Adipose tissue (tissue), 3 donors: ENCODE results near the gene ADRA2B. TPM values are rescaled to one million over a fixed set of nuclear protein-coding genes. Genes with fewer than 3 reads are reported as not detected.

Experiments
- H3K27ac ChIP-seq: one replicate; pipeline ENCODE4 v1.5.1; 2013; ENCODE audit warnings: low read depth, low read length
- WGBS, 3 donors: extraction: QIAGEN DNeasy Blood & Tissue Kit; methylation state at CpG; one replicate each; pipeline ENCODE4 v1.1.7; 2013; 5-methylcytosine and 5-hydroxymethylcytosine counted together
- polyA plus RNA-seq, 3 donors: library from polyadenylated mRNA; stranded (reverse); fragments of 200-250 nt; gene quantifications; one replicate each; pipeline ENCODE4 v1.2.3, GENCODE V29; 2013
- donor health status: healthy with polysubstance abuse.
- donor health status: Bipolar disorder and iron deficiency.
- donor health status: healthy.

The ADRA2B gene
- polyA plus RNA-seq, 3 donors = 0.35 to 2.6 (median 0.98) TPM

GRCh38 chr2:96140941-96141623 is 24.7 kb upstream of the ADRA2B start:
- WGBS, 3 donors = 90 to 93% (median 92%) methylated on average over 11 to 13 of the region's 13 CpGs

DNA sequence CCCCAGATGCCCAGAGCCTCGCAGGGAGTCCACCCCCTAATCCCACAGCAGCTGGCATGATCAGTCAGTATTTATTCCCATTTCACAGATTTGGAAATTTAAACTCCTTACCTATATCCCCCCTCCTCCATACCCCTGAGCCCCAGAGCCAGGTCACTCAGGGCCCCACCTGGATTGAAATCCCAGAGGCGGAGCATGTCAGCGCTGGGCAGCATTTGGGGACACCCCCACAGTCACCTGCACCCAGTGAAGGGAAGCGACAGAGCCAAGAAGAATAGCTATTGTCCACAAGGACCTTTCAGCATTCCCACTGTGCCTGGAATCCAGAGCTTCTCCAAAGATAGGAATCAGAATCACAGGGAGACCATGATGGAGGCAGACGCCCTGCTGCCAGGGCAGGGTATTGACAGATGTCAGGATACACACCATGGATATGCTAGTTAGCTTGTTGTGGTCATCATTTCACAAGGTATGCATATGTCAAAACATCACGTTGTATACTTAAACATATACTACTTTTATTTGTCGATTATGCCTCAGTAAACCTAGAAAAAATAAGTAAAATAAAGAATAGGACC is 22.9 kb upstream of the ADRA2B start:
- no peak overlapping the region for H3K27ac ChIP-seq
- 80 to 88% (median 86%) methylated on average over 7 of the region's 7 CpGs for WGBS, 3 donors

More at GRCh38 chr2:96140941-96141623, 24.7 kb upstream of the ADRA2B start:
- no peak overlapping the region for H3K27ac ChIP-seq

GRCh38 chr2:96138179-96139145 is 22.1 kb upstream of the ADRA2B start, which contains the start of gene ASTL:
ASTL (minus strand) TSS chr2:96138502; CDS start chr2:96138436, 66 bp downstream.
- 9 to 25% (median 17%) methylated on average over 17 of the region's 17 CpGs for WGBS, 3 donors

GRCh38 chr2:96137321-96138178 is 21.2 kb upstream of the ADRA2B start:
- WGBS, 3 donors = 79 to 84% (median 82%) methylated on average over 14 to 15 of the region's 15 CpGs
- no peak overlapping the region for H3K27ac ChIP-seq

More at GRCh38 chr2:96138179-96139145, 22.1 kb upstream of the ADRA2B start, which contains the start of gene ASTL:
- no peak within 1 kb of the TSS for H3K27ac ChIP-seq

GRCh38 chr2:96136129-96136720 is 19.9 kb upstream of the ADRA2B start:
- no peak overlapping the region for H3K27ac ChIP-seq
- 84 to 88% (median 88%) methylated on average over 8 of the region's 8 CpGs for WGBS, 3 donors

DNA sequence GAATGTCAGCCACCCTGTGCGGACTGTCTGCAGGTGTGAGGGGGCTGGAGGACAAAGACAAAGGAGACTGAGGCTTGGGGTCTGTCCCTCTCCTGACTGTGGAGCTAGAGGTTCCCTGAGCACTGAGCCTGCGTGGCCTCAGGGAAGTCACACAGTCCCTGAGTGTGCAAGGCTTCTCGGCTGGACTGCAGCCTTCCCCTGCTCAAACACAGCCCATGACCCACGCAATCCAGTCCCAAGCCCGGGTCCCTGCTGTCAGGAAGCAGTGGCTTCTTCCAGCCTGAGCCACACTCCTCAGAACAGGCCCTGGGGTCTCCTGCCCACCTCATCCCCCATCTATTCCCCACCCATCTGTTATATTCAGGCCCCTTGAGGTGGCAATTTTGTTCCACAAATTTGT is 19.2 kb upstream of the ADRA2B start:
- 78 to 89% (median 82%) methylated on average over 5 of the region's 5 CpGs for WGBS, 3 donors
- no peak overlapping the region for H3K27ac ChIP-seq

DNA sequence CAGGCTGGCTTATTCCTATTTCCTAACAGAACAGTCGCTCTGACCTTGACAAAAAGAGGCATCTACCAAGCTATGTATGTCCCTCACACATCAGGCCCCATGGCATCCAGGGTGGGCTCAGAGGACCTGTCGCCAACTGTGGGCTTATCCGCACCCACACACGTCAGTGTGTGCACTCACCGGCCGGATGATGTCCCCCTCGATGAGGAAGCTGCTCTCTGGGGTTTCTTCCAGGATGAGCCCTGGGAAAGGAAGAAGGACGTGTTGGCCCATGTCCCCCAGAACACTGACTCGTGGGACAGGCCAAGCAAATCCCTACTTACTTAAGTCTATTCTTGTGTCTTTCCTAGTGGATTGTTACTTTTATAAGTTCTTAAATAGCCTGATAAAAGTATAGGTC is 18.8 kb upstream of the ADRA2B start:
- 81 to 89% (median 81%) methylated on average over 9 of the region's 9 CpGs for WGBS, 3 donors

GRCh38 chr2:96134421-96134820 is 18.1 kb upstream of the ADRA2B start:
- 76 to 89% (median 87%) methylated on average over 11 of the region's 11 CpGs for WGBS, 3 donors
- no peak overlapping the region for H3K27ac ChIP-seq

More for the DNA sequence above, 18.8 kb upstream of the ADRA2B start:
- no peak overlapping the region for H3K27ac ChIP-seq

- WGBS, 3 donors = 90 to 92% (median 92%) methylated on average over 26 of the region's 26 CpGs
- H3K27ac ChIP-seq = no peak overlapping the region
Observed at GRCh38 chr2:96131813-96132745, 15.7 kb upstream of the ADRA2B start.

- WGBS, 3 donors = 79 to 89% (median 84%) methylated on average over 10 of the region's 10 CpGs
- H3K27ac ChIP-seq = no peak overlapping the region
Observed at GRCh38 chr2:96131152-96131812, 14.9 kb upstream of the ADRA2B start.

- no peak overlapping the region for H3K27ac ChIP-seq
- WGBS, 3 donors = 89 to 97% (median 95%) methylated on average over 4 of the region's 4 CpGs
Observed at GRCh38 chr2:96130483-96130882, 14.1 kb upstream of the ADRA2B start.

DNA sequence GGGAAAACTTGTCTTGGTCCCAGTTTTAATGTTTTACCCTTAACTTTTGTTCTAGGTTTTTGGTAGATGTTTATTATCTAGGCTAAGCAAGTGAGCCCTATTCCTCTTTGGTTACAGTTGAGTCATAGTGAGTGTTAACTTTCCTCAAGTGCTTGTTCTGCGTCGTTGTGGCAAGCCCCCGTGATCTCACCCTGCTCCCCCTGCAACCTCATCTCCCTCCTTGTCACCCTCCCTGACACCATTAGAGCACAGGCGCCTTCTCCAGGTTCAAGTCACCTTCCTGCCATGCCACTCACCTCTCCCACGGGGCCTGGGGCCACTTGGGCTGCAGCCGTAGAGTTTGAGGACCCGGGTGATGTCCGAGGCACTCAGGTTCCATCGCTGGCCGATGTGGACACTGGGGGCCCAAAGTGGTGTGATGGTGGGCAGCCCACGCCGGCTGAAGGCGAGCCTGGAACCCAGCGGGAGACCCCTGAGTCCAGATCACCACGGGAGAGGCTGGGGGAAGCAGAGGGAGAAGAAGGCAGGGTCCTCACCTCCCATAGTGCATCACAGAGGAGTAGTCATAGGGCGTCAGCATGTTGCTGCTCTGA is 13.3 kb upstream of the ADRA2B start:
- WGBS, 3 donors = 87 to 91% (median 87%) methylated on average over 16 of the region's 16 CpGs
- no peak overlapping the region for H3K27ac ChIP-seq

DNA sequence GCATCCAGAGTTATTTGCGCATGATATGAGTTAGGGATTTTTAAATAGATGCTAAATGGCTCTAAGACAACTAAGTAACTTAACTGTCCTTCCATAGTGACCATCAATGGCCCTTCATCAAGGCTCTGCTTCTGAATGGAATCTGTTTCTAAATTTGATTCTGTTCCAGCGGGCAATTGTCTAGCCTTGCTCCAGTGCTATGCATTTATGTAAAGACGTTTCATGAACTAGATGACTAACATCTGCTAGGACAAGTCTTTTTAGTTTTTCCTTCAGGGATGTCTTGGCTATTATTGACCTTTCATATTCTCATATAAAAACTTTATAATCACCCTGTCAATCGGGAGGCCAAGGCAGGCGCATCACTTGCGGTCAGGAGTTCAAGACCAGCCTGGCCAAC is 12.1 kb upstream of the ADRA2B start:
- no peak overlapping the region for H3K27ac ChIP-seq
- WGBS, 3 donors = 85 to 91% (median 87%) methylated on average over 6 of the region's 6 CpGs

DNA sequence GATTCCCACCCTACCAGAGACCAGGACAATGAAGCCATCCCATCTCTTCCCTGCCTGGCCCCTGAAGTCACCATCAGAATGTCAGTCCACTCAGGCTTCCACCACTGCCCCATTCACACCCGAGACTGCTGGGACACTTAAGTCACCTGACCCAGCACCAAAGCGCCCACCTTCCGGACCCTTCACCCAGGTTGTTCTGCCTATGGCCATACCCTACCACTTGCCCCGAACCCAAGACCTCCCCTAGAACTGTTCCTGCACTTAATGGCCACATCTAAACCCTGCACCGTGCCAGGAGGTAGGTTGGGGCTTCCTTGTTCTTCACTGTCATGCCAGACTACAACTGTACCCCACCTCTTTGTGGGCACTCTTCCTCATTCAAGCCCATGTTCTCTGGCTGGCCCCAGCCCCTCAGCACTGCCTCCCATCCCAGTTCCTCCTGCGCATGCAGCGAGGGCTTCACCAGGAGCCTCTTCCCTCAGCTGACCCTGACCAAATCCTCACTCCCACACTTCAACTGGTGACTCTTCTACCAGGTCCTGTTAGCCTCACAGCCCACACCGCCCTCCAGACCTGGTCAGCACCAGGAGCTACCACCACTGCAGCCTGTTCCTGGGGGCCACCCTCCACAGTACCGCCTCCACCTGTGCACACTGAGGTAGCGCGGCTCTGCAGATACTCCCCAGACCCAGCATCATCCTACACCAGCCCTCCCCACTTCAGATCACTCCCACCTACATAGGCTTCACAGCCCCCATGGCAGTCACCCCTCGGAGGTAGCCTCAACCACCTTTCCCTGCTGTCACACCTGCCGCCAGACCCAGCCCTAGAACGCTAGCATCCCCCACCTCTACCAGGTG is 8.3 kb upstream of the ADRA2B start:
- no peak overlapping the region for H3K27ac ChIP-seq
- WGBS, 3 donors = 88 to 93% (median 91%) methylated on average over 14 of the region's 14 CpGs

DNA sequence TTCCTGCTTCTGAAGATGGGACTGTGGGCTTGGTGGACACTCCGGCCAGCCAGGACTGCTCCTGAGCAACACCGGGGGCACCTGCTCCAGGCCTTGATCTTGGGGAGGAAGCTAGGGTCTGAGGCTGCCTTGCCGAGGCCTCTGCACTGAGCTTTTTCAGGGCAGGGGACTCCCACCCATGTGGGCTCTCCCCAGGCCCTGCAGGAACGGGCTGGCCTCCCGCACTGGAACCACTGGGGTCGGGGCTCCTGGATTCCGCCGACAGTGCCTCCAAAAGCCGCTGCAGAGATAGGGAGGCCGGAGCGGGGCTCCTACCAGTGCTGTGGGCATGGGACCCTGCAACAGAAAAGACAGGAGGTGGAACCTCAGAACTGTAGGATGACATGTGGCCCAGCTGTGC is 7.6 kb upstream of the ADRA2B start:
- H3K27ac ChIP-seq = no peak overlapping the region
- 92 to 94% (median 93%) methylated on average over 11 of the region's 11 CpGs for WGBS, 3 donors
